Breast epithelium (tissue), 3 donors: Measurements from ENCODE around the gene ULK4.

Experiments used
- POLR2AphosphoS5 ChIP-seq, 3 donors: sonication (generic); formaldehyde crosslinking; IDR thresholded peaks; one replicate each; pipeline ENCODE4 v1.6.1; 2017; ENCODE audit warnings: antibody characterized with exemption in 3 of 3
- TF ChIP-seq, protein P1 (sequence below), 3 donors: fragments of 450-650 bp; IDR thresholded peaks; one replicate each; pipeline ENCODE4 v1.5.1; 2016 to 2017; ENCODE audit warnings: antibody characterized with exemption in 3 of 3, mild to moderate bottlenecking in 3 of 3, moderate library complexity in 3 of 3

DNA sequence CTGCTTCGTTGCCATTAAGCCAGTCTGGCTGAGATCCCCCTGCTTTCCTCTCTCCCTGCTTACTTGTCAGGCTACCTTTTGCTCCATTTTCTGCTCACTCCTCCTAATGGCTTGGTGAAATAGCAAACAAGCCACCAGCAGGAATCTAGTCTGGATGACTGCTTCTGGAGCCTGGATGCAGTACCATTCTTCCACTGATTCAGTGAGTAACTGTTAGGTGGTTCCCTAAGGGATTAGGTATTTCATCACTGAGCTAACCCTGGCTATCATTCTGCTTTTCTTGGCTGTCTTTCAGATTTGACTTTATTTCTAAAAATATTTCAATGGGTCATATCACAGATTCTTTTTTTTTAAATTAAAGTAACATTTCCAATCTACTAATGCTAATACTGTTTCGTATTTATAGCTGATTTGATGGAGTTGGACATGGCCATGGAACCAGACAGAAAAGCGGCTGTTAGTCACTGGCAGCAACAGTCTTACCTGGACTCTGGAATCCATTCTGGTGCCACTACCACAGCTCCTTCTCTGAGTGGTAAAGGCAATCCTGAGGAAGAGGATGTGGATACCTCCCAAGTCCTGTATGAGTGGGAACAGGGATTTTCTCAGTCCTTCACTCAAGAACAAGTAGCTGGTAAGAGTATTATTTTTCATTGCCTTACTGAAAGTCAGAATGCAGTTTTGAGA, 737.6 kb downstream of the ULK4 start:
- TF ChIP-seq POLR2AphosphoS5 (IDR thresholded peaks at IDR 0.05): no peak
- TF ChIP-seq, protein P1, sequence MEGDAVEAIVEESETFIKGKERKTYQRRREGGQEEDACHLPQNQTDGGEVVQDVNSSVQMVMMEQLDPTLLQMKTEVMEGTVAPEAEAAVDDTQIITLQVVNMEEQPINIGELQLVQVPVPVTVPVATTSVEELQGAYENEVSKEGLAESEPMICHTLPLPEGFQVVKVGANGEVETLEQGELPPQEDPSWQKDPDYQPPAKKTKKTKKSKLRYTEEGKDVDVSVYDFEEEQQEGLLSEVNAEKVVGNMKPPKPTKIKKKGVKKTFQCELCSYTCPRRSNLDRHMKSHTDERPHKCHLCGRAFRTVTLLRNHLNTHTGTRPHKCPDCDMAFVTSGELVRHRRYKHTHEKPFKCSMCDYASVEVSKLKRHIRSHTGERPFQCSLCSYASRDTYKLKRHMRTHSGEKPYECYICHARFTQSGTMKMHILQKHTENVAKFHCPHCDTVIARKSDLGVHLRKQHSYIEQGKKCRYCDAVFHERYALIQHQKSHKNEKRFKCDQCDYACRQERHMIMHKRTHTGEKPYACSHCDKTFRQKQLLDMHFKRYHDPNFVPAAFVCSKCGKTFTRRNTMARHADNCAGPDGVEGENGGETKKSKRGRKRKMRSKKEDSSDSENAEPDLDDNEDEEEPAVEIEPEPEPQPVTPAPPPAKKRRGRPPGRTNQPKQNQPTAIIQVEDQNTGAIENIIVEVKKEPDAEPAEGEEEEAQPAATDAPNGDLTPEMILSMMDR (IDR thresholded peaks at IDR 0.05): no peak
